T-helper 22 cell (primary cell): ENCODE data around the gene GAB1.

ENCODE experiments used
- DNase-seq: peaks from one replicate; pipeline ENCODE4 v3.0.0-alpha.2; 2020; ENCODE audit warnings: low read depth

Gene GAB1

DNA sequence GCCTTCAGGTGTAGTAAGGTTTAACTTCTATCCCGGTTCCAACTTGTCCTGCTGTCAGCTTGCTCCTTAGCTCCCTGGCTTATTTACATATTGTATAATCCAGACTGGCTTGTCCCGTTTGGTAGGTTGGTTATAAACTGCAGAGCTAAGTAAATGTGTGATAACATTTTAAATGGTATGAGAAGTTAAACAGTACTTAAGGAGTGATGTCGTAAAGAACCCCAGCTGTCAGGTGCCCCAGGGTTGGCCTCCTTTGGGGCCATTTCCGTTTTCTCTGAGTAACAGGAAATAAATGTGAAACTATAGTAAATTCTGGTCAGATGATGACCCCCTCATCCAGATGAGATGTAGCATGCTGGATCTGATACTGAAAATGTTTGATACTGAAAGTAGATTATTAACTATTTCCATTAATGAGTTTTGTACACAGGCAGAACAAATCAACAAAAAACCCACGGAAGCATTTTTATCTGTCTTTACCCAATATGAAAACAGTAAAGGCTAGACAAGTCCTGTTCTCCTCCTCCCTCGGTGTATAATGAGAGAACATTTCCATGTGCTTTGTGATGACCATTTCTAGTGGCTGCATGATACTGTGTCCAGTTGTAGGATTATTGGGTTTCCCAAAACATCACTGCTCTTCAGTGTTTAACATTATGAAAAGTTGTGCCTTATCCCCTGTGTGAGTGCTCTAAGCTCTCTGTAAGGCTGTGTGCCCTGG, 22.4 kb downstream of the GAB1 start:
- no peak for DNase-seq

DNA sequence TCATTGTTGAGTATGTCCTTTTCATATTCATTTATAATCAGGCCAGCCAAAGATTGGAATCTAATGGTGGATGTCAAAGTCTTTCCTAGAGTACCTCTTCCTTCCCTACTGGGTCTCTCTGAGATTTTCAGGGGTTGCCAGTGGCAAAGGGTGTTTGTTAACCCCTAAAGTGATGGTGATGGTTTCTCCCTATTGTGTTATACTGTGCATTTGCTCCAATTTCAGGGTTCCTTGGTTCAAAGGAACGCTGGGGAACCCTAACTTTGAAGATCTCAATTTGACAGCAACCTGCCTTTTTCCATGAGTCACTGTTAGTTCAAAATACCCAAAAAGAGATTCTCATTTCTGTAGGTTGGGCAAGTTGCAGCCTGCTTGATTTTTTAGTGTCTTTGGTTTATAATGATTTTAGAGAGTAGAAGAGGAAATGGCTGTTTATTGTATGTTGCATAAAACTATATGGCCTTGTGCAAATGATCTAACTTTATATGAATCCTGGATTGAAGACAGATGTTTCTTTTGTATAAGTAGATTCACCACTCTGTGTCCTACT, 23.0 kb downstream of the GAB1 start:
- no peak for DNase-seq

DNA sequence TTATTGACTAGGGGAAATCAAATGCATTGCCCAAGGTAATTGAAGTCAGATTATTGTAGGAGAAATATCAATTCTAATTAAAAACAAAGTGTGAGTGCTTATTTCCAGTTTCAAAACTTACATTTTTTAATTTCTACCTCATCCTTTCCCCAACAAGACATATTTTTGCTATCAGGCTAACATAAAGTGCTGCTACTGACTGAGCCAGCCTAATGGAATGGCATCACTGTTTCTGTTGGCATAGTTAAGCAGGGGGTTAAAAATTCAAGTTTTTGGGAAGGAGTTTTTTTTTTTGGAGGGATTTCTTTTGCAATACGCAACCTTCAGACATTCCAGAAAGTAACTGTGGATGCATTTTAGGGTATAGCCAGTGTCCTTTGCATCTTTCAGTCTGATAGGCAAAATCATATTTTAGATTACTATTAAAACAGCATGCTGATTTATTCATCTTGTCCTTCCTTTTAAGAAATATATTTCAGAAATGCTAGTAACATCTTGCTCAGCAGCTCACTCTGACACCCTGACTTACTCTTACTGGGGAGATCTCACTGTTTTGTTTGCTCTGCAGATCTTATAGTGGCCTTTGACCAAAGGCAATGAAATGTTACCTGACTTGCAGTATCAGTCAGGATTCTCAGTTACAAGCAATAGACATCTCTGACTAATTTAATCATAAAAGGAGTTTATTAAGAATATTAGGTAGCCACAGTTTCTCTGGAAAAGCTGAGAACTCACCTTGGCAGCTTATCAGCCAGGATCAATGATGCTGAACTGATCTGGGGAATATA, 24.4 kb downstream of the GAB1 start:
- no peak for DNase-seq

DNA sequence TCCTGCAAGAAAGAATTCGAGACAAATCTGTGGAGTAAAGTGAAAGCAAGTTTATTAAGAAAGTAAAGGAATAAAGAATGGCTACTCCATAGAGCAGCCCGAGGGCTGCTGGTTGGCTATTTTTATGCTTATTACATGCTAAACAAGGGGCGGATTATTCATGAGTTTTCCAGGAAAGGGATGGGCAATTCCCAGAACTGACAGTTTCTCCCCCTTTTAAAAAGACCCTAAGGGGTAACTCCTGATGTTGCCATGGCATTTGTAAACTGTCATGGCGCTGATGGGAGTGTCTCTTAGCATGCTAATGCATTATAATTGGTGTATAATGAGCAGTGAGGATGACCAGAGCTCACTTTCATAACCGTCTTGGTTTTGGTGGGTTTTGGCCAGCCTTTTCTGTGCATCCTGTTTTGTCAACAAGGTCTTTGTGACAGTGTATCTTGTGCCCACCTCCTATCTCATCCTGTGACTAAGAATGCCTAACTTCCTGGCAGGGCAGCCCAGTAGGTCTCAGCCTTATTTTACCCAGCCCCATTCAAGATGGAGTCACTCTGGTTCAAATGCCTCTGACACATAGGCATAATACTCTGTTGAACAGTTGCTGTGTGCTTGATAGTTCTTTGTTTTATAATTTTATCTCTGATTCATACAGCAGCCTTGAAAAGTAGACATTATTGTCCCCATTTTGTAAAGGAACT, 25.8 kb downstream of the GAB1 start:
- DNase-seq: no peak

DNA sequence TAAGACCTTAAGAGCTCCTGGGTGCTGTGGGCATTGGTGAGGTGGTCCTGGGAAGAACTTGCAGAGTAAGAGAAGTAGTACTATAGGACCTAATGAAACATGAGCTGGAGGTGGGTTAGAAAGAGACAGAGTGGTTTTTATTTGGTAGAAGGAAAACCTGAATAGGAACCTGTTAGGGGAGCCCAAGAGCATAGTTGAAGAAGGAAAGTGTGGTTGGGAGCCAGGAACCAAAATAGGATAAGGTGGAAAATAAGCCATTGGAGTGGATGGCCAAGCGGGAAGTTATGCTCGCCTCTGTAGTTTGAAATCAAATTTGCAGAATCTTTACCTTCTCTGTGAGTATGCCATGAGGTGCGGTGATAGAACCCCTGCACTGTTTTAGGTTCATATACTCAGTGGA, 26.7 kb downstream of the GAB1 start:
- no peak for DNase-seq

DNA sequence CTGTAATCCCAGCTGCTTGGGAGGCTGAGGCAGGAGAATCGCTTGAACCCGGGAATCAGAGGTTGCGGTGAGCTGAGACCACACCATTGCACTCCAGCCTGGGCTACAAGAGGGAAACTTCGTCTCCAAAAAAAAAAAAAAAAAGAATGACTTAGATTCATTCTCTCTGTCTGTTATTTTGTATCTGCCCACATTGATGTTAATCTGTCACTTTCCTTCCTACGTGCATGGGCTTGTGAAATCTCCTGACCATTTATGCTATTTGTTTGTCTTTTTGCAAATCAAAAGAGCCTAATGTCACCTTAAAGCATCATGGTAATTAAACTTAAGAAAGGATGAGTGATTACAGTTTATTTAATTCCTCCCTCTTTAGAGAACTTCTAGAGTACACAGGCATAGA, 27.4 kb downstream of the GAB1 start:
- DNase-seq: no peak

DNA sequence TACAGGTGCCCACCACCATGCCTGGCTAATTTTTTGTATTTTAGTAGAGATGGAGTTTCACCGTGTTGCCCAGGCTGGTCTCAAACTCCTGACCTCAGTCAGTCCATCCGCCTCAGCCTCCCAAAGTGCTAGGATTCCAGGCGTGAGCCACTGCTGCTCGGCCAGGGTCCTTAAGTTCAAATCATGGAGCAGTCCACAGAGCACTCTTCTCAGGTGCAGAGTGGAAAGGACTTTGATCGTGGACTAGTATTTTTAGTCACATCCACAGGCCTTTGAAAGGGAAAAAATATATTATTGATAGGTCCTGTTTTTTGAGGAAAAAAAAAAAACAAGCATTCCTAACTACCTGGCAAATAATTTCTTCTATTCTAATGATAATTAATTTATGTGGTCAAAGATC, 31.2 kb downstream of the GAB1 start:
- DNase-seq: no peak

DNA sequence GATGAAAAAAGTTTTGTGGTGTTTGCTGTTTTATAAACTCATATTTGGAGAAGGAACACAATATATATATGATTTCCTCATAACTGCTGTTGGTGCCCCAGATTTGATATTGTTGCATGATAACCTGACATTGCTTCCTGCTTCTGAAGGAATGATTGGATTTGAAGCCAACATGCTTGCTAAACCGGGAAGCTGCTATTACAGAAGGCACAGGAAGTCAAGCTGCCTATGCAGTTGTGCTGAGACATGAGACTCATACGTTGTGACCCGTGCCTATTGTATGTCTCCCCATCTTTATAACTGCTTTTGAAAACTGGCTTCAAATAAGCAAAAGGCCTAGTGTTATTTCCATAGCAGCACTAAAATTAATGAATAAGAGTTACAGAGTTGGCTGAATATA, 32.9 kb downstream of the GAB1 start:
- no peak for DNase-seq

DNA sequence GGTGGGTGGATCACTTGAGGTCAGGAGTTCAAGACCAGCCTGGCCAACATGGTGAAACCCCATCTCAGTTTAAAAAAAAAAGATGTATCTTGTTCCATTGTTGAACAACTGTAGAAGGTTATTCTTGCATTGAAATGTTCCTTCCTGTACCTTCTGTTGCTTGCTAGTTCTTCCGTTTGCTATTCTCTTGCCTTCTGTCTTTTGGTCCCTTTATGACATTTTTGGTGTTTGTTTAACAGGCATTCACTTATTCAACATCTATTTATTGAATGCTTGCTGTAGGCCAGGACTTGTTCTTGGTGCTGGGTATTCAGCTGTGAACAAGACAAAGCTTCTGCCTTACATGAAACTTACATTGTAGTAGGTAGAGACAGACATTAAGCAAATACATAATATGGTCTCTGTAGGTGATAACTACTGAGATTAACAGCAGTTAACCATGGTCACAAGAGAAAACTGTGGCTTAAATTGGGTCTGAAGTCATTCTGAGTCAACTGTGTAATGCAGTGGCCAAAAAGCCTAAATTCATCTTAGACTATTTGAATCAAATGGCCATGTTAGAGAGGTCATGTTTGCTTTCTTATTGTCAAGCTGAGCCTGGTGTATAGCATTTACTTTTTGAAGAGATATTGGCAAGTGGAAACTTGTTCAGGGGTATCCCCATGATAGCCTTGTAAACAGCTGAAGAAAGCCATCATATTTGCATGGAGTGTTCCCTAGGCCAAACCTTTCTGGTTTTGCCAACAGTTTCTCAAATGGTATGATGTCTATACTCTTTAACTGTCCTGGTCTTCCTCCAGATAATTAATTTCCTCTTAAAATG, 35.6 kb downstream of the GAB1 start:
- no peak for DNase-seq

DNA sequence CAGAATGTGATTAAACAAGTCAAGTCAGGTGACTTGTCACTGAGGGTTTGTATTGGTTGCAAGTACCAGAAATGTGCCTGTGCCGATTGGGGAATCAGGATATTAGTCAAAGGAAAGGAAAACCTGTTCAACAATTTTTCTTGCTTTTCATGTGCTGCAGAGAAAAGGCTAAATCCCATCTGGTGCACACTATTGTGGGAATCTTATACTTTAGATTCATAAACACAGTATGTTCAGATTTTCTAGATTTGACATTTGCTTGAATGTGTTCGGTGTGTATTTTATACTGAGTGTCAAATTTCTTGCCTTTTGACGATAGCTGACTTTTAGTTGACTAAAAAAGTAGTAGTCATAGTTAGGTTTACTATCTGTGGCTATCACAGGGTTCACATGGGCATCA, 37.6 kb downstream of the GAB1 start:
- DNase-seq: no peak

DNA sequence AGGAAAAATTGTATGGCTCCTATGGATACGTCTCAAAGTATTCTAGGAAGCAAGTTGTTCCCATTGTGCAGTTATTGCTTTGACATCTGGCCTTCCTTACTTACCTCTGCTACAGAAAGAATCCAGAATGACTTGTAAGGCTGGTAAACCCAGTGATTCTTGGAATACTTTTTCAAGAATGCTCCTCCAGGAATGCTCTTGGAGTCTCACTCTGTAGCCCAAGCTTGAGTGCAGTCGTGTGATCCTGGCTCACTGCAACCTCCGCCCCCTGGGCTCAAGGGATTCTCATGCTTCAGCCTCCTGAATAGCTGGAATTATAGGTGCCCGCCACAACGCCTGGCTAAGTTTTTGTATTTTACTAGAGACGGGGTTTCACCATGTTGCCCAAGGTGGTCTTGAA, 38.1 kb downstream of the GAB1 start:
- no peak for DNase-seq

DNA sequence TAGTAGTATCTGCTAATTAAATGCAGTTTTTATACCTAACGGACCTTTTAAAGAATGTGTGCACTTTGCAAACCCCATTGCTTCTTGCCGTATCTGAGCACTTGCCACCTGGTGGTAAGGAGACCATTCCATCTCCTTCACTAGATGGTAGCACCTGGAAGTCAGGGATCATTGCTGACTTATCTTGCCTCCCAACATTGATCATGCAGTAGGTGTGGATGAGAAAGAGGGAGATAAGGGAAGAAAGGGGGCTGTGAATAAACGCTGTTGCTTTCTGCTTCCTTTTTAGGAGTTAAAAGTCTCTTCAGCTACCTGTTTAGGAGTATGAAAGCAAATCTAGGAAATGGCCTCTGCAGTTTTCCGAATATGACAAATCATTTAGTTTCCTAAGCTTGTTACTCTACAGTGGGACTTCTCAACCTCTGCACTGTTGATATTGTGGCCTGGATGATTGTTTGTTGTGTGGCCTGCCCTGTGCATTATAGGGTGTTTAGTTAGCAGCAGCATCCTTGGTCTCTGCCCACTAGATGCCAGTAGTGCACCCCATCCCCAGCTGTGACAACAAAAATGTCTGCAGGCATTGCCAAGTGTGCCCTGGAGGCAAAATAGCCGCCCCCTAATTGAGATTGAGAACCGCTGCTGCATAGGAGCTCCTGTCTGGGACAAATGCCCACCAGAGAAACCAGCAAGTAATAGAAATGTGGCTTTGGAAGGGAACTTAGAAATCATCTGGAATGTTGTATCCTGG, 38.8 kb downstream of the GAB1 start:
- no peak for DNase-seq

DNA sequence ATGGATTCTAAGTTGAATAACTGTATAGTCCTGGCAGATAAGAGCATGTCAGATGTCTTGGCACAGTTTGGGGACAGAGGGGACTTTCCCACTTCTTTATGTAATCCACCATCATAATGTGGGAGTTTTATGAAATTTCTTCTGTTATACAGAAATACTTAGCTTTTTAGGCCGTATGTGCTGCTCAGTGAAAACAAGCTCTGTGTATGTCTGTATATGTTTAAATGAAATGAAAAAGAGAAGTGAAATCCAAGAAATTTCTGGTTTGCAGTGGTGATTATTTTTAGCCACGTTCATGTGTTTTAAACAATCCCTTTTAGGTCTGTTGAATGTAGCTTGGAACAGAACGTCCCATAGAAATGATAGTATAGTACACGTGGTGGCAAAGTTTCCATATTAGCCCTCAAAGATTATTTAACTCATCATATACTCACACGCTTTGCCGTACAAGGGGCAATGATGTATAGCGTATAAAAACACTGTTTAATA, 41.0 kb downstream of the GAB1 start:
- DNase-seq: no peak

DNA sequence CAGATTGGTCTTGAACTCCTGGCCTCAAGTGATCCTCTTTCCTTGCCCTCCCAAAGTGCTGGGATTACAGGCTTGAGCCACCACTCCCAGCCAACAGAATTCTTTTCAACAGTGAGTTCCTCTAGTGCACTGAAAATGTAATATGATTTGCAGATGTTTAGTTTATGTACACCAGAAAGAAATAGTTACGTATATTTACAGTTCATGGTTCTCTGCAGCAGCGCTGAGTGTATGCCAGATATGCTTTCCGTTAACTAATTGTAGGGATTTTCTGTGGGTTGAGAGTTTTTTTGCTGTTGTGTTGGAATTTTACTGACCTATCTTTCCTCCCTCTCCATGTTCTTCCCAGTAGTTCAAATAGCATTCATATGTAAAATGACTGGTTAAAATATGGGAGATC, 44.0 kb downstream of the GAB1 start:
- no peak for DNase-seq

DNA sequence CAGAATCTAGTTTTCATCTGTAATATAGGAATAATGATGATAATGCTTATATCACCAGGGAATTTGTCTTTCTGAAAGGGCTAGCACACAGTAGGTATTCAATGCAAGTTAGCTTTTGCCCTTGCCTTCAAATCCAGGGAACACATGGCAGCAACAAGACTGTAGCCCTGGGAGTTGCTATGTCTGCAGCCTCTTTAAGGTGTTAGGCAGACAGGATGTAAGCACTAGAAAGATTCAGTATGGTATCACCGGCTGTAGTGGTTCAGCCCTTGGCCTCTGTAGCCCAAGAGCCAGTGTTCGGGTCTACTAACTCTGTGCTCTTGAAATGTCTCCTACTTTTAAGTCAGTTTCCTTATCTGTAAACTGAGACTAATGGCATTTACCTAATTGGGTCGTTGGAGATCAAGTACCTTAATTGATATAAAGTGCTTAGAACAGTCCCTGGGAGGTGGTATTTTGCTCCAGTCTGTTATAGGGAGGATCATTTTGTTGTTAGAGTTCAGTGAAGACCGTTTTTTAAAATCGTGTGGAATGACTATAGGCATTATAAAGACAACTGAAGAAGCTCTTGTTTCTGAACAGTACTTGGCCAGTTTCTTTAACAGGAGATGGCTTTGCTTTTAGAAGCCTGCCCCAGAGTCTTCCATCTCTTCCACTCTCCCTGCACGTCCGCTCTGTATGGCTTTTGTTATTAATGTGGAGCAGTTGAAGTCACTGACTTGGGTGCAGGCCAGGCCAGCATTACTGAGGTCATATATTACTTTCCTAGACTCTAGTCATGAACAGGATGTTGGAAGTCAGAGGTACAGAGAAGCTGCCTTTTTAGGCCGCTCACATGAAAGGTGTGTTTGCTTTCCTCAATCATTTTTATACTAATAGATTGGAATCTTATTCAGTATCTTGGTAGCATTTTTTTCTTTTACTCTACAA, 44.8 kb downstream of the GAB1 start:
- DNase-seq: no peak

DNA sequence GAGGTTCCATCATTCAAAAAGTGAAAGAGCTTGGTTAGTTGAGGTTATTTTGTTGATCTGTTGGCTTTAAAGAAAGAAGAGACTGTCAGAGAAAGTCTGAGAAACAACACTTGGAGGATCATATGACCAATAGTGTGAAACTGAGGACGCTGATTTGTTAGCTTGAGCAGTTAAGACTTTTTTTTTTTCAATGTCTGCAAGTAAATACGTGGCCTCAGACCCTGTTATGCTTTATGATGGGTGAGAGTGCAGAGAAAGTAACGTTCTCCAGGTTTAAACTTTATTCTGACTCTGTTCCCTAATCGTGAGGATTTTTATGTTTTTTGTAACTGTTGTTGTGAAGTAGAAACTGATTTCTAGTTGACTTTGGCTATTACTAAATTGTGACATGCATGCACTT, 45.9 kb downstream of the GAB1 start:
- no peak for DNase-seq

DNA sequence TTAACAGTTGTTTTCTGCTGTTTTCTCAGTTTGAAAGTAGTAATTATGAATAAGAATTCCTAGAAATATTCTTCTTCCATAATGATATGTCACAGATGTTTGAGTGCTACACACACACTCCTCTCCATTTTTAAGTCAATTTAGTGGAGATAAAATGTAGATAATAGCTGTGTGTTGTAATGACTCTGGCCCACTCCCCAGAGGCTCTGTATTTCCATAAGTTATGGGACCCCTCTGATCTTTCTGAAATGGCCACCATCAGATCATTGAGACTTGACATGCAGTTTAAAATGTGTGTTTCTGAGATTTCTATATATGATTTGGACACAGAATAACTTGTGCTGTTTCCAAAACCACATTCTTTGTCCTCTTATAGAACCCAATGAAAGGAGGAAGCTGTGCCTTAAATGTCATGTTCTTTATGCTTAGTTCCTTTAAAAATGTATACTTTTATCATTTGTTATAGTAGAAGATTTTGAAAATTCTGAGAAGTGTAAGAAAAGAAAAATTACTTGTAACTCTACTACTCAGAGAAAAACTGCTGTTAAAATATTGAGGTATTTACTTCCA, 46.4 kb downstream of the GAB1 start:
- DNase-seq: no peak

DNA sequence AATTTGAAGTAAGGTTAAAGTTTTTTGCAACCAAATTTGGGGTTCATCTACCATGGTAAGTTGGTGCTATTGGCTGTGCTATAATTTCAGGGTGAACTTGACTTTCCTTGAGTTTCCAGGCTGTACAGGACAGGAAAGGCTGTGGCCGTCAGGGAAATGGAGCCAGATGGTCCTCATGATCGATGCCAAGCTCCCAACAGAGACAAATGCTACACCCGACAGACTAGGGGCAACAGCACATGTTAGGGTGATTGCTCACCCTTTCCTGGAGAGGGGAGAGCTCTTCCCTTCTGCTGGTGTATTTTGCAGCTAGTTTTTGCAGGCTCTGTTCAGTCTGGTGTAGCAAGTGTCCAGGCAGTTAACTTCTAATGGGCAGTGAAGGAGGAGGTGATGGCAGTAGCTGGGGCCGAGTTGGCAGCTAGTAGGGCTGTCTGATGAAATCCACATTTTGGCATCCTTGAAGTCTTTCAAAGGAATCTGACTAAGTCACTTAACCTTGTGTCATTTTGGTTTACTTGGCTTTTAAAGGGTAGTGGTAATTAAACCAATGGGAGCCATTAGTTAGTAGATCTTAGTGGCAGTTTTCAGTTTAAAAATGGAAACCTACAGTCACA, 47.8 kb downstream of the GAB1 start:
- no peak for DNase-seq

DNA sequence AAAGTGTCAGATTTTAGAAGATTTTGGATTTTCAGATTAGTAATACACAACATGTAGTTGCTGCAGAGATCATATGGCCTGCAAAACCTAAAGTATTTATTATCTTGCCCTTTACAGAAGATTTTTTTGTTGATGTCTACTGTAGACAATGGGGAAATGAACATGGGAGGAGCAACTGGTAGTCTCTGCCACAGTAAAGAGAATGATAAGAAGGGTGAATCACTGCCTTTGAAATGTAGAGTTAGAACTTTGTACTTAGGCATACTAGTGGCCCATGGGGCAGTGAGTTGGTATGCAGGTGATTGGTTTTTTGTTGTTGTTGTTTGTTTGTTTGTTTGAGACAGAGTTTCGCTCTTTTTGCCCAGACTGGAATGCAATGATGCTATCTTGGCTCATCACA, 50.1 kb downstream of the GAB1 start:
- DNase-seq: no peak
